Heart left ventricle (tissue), 16 donors: ENCODE data around the gene FASTK. TPM values are rescaled to one million over a fixed set of nuclear protein-coding genes. Genes with fewer than 3 reads are reported as not detected.
A peak's percentile ranks its signal among the peaks of the same experiment; 100 is the strongest.

ENCODE experiments used
- ATAC-seq, 4 donors: fragments of 200-7000 bp; cut with Tn5 transposase; one replicate each; pipeline ENCODE4 v1.9.1; 2020 to 2022; ENCODE audit warnings: moderate library complexity in 4 of 4, mild to moderate bottlenecking in 3 of 4, moderate number of reproducible peaks in 1 of 4
- DNase-seq, 5 donors: peaks; one replicate each; pipeline ENCODE4 v3.0.0-alpha.2; 2020
- H3K27ac ChIP-seq, 12 donors: fragments of 200-600 bp; sonication (generic) in 4 of 12; one replicate each; pipeline versions ENCODE4 v1.5.0 to v1.8.0; 2016 to 2022; ENCODE audit warnings: mild to moderate bottlenecking in 2 of 12
- H3K27me3 ChIP-seq, 9 donors: fragments of 200-600 bp; sonication (generic) in 2 of 9; one replicate each; pipeline versions ENCODE4 v1.5.1 to v1.8.0; 2016 to 2022; ENCODE audit warnings: mild to moderate bottlenecking in 3 of 9
- H3K36me3 ChIP-seq, 9 donors: fragments of 200-600 bp; sonication (generic) in 2 of 9; one replicate each; pipeline versions ENCODE4 v1.5.0 to v1.8.0; 2018 to 2022; ENCODE audit warnings: mild to moderate bottlenecking in 2 of 9
- H3K4me1 ChIP-seq, 12 donors: fragments of 200-600 bp; sonication (generic) in 4 of 12; one replicate each; pipeline versions ENCODE4 v1.5.0 to v1.8.0; 2016 to 2022; ENCODE audit warnings: mild to moderate bottlenecking in 3 of 12
- H3K4me3 ChIP-seq, 12 donors: fragments of 200-600 bp; sonication (generic) in 4 of 12; one replicate each; pipeline versions ENCODE4 v1.5.0 to v1.8.0; 2017 to 2022; ENCODE audit warnings: mild to moderate bottlenecking in 9 of 12, moderate library complexity in 4 of 12
- H3K9me3 ChIP-seq, 12 donors: fragments of 200-600 bp; sonication (generic) in 4 of 12; one replicate each; pipeline versions ENCODE4 v1.5.0 to v1.8.0; 2016 to 2022; ENCODE audit warnings: mild to moderate bottlenecking in 1 of 12
- CTCF ChIP-seq, 12 donors: fragments of 200-600 bp; sonication (generic) in 4 of 12; IDR thresholded peaks; one replicate each; pipeline versions ENCODE4 v1.5.0 to v1.8.0; 2018 to 2022; ENCODE audit warnings: antibody characterized with exemption in 12 of 12, mild to moderate bottlenecking in 5 of 12
- POLR2A ChIP-seq, 2 donors: fragments of 450-650 bp; IDR thresholded peaks; one replicate each; pipeline ENCODE4 v1.6.1; 2017; ENCODE audit warnings: antibody characterized with exemption in 2 of 2, mild to moderate bottlenecking in 2 of 2, moderate library complexity in 2 of 2
- WGBS, 4 donors: extraction: QIAGEN DNeasy Blood & Tissue Kit in 2 of 4; methylation state at CpG; one replicate each; pipeline versions ENCODE4 v1.1.5 to v1.1.7; 2013 to 2018; 5-methylcytosine and 5-hydroxymethylcytosine counted together
- intact Hi-C, 10 donors: fragments of 100-400 bp; cut with DNase I; formaldehyde crosslinking; loops; one replicate each; pipeline versions ENCODE4 v1.11.1 to v1.14.2; 2022
- polyA plus RNA-seq, 2 donors: library from polyadenylated mRNA; stranded (reverse); fragments of 200-250 nt; gene quantifications; one replicate each; pipeline ENCODE4 v1.2.3, GENCODE V29; 2013
- total RNA-seq, 9 donors: library from RNA; depleted of rRNA in 2 of 9; stranded (reverse); fragments of >200 nt in 2 of 9; fragmentation: NEBNext Ultra II Directional in 3 of 9; extraction: Animal tissue kit (Norgen Biotek cat#: 25700) in 3 of 9; gene quantifications; one replicate each; pipeline versions ENCODE4 v1.1.0 to v1.2.4, GENCODE V29; 2016 to 2023
- donor health status: ischemic (EF 13 %, LVEDD 7.1; RV severe dilation, severe dysfunction).
- donor health status: healthy with polysubstance abuse.
- donor health status: DM: no; HTN: yes; CAD: no.
- donor health status: DM: no; HTN: no; CAD: no.
- donor health status: ischemic (EF 25% LVEDD 6.9; RV normal size, moderate dysfunction).
- donor health status: ischemic (EF 25% LVEDD 5.7; RV mildly dilated, moderate dysfunction).
- donor health status: healthy.
- donor health status: DM: yes; HTN: yes; CAD: no.
- donor health status: ischemic (EF 35%, LVEDD 5.7; RV mildly dilated, moderate dysfunction).
- donor health status: nonischemic (EF 11% LVEDD 7.7; RV severe dilation, severe dysfunction).
- donor health status: DM: yes; HTN: yes; CAD: no.
- donor health status: PGD.
- donor health status: ischemic (EF 29% LVEDD 5.4; RV normal size, mild dysfunction).
- donor health status: nonischemic (EF 23%, LVEDD 6.1; RV moderate dilation, normal function).

The FASTK gene
- total and polyA plus RNA-seq, 11 donors, result 59.9 to 168 (median 77.7) TPM

GRCh38 chr7:151114151-151115090, 33.8 kb upstream of the FASTK start:
- H3K36me3 ChIP-seq, result peaks cover 0 to 22% (median 19%) of the 10 kb centered on the region in 9 donors
- no peak overlapping the region for H3K27ac ChIP-seq
- H3K4me1 ChIP-seq, result peaks cover 0 to 40% (median 23%) of the 10 kb centered on the region in 12 donors
- no peaks in the 10 kb centered on the region for H3K9me3 ChIP-seq
- TF ChIP-seq POLR2A (IDR thresholded peaks at IDR 0.05) (no peak), CTCF (IDR thresholded peaks at IDR 0.05) (no peak)
- DNase-seq (peak in 1 of 5 donors; percentile 57), ATAC-seq (no peak)
- peak overlapping the region in 7 of 12 donors; percentile 3 to 50 (median 34) for H3K4me3 ChIP-seq
- H3K27me3 ChIP-seq, result peaks cover 0 to 5% (median 0%) of the 10 kb centered on the region in 9 donors
- WGBS, 4 donors, result 22 to 37% (median 29%) methylated on average over 43 to 101 of the region's 101 CpGs
- intact Hi-C loops, result loop anchor here in 9 of 10 donors (5.0 to 10.0 kb wide), 6 partner anchors 50 to 220 kb away; partner anchors contain the start of genes ABCB8 (in 1 of the 9) and ATG9B (in 1 of the 9)

- Histone ChIP-seq H3K27ac (no peak overlapping the region), H3K27me3 (peaks cover 0 to 5% (median 0%) of the 10 kb centered on the region in 9 donors), H3K4me3 (no peak overlapping the region), H3K9me3 (no peaks in the 10 kb centered on the region), H3K36me3 (peaks cover 0 to 13% (median 10%) of the 10 kb centered on the region in 9 donors), H3K4me1 (peaks cover 0 to 41% (median 23%) of the 10 kb centered on the region in 12 donors)
- no peak for ATAC-seq
- WGBS, 4 donors, result 83 to 91% (median 84%) methylated on average over 7 to 13 of the region's 13 CpGs
- TF ChIP-seq POLR2A (IDR thresholded peaks at IDR 0.05), result no peak
- no peak for TF ChIP-seq CTCF (IDR thresholded peaks at IDR 0.05)
- intact Hi-C loops, result loop anchor here in 9 of 10 donors (2.0 to 10.0 kb wide), 7 partner anchors 49 to 219 kb away; partner anchors contain the start of genes ABCB8 (in 2 of the 9) and ATG9B (in 1 of the 9)
- DNase-seq, result peak in 1 of 5 donors; percentile 52
Measured at GRCh38 chr7:151113344-151114150, 32.9 kb upstream of the FASTK start.

GRCh38 chr7:151110941-151111645, 30.5 kb upstream of the FASTK start:
- H3K4me3 ChIP-seq, result no peak overlapping the region
- WGBS, 4 donors, result 36 to 42% (median 37%) methylated on average over 14 to 20 of the region's 20 CpGs
- H3K27me3 ChIP-seq, result peaks cover 0 to 5% (median 0%) of the 10 kb centered on the region in 9 donors
- TF ChIP-seq POLR2A (IDR thresholded peaks at IDR 0.05) (no peak), CTCF (IDR thresholded peaks at IDR 0.05) (peak; percentile 85 to 96 (median 90))
- intact Hi-C loops, result loop anchor here in 9 of 10 donors (1.0 to 10.0 kb wide), 11 partner anchors 20 to 216 kb away; partner anchors contain the start of genes ABCB8 (in 3 of the 9) and ATG9B (in 1 of the 9)
- DNase-seq, result peak; percentile 75 to 88 (median 82)
- peaks cover 0 to 8% (median 0%) of the 10 kb centered on the region in 9 donors for H3K36me3 ChIP-seq
- H3K27ac ChIP-seq, result no peak overlapping the region
- peak; percentile 71 to 88 (median 78) for ATAC-seq
- peaks cover 0 to 41% (median 23%) of the 10 kb centered on the region in 12 donors for H3K4me1 ChIP-seq
- H3K9me3 ChIP-seq, result no peaks in the 10 kb centered on the region
